Stimulated activated CD4-positive, alpha-beta T cell treated with anti-CD3 and anti-CD28 coated beads, Interleukin-12 subunit alpha, Interleukin-12 subunit beta, amount 100 ng/mL, for 24 hours (primary cell): ENCODE results near the gene MBTPS1.

Source experiments
- DNase-seq, 2 experiments: peaks; one replicate each; pipeline ENCODE4 v3.0.0-alpha.2; 2020; ENCODE audit warnings: low read depth in 2 of 2

Gene MBTPS1

DNA sequence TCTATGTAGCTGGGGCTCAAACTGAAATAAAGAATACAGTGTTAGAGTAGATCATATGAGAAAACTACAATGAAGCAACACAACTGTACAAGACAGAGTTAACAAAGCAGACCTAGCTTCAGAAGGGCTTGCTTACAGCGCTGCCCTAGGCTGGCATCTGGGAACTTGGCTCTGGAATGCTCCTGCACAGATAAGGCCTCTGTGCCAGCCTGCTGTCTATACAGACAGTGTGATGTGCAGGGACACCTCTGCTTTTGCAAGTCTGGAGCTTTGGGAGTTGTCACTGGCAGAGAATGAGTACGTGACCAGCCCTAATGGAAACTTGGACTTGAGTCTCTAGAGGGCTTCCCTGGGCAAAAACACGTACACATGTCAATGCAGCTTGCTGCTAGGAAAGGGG, 42.0 kb downstream of the MBTPS1 start:
- DNase-seq = no peak

DNA sequence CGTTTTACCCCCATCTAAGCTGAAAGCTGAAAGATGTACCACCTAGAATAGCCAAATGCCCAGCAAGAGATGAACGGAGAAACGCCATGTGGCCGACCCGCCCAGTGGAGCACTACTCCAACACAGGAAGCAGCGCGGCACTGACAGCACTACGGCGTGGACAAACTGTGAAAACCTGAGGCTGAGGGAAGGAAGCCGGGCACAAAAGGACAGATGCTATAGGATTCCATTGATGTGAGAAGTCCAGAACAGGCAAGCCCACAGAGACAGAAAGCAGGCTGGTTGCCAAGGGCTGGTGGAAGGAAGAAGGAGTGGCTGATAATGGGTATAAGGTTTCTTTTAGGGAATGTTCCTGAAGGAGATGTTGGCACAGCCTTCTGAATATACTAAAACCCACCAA, 44.7 kb downstream of the MBTPS1 start:
- DNase-seq = no peak

DNA sequence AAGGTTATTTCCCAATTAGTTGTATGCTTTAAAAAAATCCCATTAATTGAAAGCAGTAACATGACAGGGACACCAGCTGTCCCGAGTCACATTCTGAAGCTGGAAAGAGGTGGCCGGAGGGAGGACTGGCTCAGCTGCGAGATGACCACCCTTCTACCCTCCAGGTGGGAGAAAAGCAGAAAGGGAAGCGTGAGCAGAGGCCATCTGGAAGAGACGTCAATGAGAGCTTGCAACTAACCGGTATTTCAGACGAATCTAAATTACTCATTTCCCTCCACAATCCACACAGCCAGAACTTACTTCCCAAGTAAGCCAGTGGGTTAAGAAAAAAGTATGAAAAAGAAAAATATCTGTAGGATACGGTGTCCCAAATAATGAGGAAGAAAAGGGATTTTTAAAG, 45.6 kb downstream of the MBTPS1 start:
- no peak for DNase-seq

DNA sequence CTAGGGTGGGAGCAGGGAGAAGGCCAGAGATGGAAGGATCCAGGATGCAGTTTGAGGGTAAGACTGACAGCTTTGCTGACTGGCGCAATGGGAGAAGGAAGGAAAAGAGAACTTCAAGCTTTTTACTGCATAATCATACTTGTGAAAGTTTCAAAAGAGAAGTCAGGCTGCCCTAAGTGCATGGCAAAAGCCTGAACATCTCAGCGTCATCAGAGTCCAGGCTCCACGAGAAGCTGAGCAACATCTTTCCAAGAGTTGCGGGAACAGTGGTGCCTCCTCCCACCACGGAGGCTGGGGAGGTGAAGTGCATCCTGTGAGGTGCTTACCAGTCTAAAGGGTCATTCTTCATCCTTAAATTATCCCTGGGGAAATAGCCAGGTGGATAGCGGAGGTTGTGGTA, 47.2 kb downstream of the MBTPS1 start:
- no peak for DNase-seq

DNA sequence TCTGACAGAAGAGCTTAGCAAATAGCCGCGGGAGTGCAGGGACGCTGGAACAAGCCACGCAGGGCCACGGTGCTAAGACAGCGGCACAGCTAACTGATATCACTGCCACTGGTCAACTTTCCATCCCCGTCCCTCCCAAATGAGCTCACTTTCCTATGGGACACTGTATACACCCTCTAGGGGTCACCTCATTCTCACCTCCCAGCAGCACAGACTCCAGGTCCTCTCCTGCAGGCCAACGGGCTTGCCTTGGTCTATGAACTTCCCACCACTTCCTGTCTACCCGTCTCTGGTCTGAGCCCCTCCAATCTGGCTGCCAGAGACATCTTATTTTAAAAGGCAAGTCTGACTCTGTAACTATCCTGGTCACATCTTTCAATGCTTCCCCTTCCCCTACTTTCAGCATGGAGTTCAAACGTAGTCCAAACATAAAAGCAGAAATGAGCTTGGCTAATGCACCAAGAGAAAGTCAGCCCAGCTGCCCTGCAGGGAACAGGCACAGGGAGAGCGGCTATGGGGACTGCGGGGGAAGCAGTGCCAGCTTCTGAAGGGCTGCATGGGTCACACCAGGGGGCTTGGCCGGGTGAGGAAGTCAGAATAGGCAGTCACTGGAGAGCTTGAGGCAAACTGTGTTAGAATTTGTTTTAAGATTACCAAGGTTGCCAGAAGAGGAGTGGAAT, 47.8 kb downstream of the MBTPS1 start:
- no peak for DNase-seq

DNA sequence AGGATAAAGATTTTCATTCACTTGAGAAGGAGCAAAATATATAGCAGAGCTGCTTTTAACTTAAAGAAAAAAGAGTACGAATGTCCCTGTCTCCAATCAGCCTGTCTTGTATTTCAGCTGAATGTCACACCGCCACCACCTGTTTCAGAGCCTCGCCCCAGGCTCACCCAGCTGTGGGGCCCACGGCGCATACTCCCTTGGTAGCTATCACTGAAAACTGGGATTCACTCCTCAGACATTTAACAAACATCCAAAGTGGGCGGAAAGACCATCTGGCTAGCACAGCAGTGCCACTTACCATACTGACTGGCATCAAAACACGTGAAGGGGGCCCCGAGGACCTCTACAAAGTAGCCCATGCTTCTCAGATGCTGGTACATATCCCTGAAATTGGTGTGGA, 48.7 kb downstream of the MBTPS1 start:
- no peak for DNase-seq

DNA sequence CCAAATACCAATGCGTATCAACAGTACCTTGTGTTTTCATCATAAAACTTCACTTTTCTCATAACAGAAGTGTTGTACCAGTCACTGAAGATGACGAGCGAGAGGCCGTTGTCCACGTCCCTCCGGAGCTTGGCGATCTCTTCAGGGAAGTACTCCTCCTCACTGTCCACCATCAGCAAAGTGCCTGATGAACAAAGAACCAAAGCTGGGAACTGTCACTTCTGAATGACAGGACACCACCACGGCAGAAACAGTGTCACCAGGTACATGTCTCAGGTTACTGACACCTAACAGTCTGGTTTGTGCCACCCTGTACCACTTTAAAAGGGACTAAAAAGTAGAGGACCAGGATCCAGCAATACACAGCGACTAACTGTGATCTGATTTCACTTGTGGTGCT, 49.1 kb downstream of the MBTPS1 start:
- no peak for DNase-seq

DNA sequence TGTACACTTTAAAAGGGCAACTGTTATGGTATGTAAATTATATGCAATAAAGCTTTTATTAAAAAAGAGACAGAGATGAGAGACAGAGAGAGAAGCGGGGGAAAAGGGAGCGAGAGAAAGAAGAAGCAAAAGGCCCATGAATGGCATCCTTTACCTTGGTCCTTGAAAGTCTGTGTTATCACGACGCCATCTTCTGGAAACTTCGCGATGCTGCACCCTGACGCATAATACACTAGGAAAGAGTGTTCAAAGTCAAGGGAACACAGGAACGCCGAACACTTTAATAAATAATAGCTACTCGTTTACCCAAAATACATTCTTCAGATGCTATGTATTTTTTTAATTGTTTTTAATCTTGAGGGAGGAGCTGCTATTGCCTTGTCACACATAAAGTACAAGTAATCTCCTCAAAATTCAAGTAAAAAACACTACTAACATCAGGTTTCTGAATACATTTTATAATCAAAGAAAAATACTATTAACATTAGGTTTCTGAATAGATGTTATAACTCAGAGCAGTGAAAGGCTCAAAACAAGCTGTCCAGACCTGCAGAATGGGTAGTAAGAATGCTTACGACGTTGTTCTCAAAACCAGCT, 51.1 kb downstream of the MBTPS1 start:
- no peak for DNase-seq

DNA sequence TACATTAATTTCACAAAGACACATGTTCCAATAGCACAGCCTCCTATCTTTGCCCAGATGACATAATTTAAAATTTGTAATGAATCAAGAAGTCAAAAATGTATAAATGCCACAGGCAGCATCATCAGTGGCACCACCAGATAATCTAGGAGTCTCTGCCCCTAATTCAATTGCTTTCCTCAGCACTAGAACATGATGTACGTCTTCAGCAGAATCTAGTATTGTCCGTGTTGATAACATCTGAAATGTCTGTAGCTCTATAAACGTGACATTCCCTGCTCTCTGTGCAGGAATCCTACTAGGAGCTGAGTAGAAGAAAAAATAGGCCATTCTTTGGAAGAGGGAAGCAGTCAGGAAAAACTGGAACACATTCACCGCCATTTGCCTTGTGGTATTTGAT, 52.8 kb downstream of the MBTPS1 start:
- no peak for DNase-seq

DNA sequence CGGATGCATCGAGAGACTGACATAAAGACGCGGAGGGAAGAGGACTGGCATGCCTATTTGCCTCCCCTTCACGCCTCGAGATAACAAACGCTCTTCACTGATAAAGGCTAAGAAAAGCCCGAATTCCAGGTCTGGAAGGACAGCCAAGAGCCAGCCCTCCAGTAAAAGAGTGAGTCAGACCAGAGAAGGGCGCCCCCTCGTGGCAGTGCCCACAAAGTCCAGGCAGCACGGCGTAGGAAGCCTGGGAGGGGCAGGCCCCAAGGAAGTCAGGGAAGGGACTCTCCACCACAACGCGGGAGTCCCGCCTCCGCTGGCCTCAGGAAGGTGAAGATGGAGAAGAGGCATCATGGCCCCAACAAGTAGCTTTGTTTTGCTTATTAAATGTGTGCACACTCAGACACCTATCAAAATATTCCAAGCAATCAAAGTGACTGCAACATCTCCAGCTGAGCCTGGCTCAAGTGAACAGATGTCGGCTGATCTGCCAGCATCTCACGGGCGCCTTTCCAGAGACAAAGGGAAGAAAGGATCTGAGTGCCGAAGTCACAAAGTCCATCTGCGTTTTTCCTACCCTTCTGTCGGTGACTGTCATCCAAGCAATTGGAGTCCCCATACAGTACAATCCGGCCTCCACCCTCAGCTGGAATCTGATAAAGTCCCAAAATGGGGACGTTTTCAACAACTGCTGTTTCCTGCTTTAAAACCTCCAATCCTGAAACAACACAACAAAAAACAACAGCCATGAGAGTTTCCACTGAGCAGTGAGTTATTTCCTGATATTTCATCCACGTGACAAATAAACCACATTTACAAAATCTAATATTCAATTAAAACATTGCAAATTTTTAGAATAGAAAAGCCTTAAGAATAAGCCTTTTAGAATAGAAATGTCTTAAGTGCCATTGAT, 53.8 kb downstream of the MBTPS1 start:
- DNase-seq = peak; percentile 25 to 65

DNA sequence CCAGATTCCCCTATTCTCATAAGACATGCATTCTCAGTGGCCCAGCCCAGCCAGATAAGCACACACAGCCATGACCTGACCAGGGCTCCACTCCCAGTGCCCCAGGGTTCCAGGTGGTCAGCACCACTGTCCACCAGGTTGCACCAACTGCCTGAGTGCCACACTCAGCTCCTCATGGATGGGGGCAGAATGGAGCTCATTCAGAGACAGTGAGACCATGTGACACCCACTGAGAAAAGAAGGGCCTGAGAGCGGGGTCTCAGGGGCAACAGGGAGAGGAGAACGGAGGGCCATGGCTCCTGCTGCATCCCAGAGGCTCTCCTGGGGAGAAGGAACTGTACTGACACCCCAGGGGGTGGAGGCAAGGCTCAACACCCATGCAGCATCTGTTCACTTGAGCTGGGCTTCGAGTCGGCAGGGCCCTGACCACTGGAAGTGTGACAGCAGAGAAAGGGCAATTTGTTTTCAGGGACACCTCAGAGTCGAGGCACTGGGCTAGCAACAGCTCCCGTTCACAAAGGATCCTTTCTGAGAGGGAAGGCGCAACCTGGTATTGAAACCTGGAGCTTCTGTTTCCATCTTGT, 55.4 kb downstream of the MBTPS1 start:
- no peak for DNase-seq

DNA sequence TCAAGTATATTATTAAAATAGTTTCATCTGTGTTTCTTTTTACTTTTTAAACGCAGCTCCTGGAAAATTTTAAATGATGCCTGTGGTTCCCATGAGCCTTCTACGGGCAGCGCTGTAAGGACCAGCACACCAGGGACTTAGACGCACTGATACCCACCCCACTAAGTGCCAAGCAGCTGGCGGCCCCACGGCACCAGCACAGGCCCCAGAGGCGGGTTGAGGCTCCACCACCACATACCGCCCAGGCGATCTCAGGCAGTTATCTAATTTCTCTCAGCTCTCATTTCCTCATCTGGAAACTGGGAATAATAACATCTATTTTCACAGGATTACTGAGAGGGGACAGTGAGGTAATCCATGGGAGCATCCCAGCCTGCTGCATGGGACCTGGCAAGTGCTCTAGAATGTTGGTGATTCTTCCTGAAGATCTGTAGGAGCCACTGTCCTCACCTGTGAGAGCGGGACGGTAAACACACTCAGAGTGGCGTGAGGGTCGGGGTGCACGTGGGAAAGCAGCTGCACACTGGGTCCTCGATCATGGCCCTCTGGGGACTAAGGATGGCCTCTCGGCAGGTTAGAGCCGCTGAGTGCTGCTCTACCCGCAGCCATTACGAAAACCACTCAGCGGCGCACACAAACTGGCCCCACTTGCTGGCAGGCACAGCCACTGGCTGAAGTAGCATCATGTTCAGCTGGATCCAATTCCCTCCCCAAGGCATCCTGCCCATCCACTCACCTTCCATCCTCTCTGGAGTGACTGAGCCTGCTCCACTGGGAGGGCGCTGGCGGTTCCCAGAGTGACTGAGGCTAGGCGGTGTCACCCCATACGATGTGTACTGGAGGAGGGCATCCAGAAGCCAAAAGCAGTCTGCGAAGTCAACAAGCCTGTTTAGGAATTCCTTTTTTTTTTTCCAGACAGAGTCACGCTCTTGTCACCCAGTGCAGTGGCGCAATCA, 56.5 kb downstream of the MBTPS1 start:
- DNase-seq = no peak

DNA sequence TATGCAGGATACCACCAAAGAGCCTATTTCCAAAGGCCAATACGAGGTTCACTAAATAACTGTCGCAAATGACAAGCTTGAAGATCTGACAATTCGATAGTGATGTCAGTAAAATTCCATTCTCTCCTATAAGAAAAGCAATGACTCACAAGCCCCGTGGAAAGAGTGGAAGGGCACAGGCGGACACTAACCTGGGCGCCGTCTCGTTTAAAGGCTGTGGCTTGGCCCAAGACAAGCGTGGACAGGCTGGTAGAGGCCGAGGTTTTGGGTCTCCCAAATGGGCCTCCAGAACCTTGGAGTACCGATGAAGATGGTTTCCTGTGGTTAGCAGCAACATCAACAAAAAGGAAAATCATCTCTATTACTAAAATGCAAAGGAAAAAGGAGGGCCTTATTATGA, 57.6 kb downstream of the MBTPS1 start:
- DNase-seq = no peak

DNA sequence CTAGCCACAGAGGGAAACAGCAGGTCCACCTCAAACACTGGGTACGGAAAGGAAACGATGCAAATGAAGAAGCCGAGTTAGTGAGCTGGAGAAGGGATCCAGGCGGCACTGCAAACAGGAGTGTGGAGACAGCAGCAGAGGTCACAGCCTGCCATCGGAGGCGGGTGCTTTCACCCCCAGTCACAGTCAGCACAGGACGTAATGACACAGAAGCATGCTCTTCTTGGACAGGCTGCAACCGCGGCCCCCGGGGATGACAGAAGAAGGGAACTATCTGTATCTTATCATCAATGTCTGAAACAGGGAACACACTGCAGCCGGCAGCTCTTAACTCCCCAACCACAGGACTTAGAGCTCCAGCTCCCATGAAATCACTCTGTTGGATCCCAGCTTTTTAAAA, 58.1 kb downstream of the MBTPS1 start:
- DNase-seq = no peak

DNA sequence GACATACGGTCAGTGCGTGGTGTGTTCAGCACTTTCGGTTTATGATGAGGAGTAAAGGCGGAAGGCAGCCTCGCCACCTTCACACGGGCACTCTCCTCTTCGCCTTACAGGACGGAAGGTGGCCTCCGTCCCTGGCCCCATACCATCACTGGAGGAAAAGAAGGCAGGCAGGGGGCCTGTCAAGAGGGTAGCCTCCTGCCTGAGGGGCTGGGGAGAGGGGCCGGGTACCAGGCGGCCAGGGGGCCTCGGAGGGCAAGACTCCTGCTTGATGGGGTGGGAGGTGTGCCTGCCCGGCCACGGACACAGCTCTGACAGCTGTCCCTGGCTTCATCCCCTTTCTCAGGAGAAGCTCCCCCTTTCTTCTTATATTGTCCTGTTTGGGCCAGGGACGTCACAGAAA, 58.5 kb downstream of the MBTPS1 start:
- DNase-seq = no peak

DNA sequence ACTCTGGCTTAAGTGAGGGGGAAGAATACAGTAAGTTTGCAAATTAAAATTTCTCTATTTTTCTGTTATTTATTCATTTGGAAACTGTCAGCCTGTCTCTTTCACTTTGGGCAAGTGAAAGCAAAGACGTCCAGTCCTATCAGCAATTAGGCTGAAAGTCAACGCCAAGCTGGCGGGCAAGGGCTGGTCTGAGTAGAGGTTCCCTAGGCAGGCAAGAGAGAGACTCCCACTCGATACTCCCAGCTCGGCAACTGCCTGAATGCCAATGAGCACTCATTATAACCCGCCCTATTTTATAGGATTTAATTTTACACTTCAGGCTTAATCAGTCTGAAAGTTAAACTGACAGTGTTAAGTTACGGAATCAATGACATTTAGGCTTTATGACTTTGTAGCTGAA, 59.8 kb downstream of the MBTPS1 start:
- no peak for DNase-seq

DNA sequence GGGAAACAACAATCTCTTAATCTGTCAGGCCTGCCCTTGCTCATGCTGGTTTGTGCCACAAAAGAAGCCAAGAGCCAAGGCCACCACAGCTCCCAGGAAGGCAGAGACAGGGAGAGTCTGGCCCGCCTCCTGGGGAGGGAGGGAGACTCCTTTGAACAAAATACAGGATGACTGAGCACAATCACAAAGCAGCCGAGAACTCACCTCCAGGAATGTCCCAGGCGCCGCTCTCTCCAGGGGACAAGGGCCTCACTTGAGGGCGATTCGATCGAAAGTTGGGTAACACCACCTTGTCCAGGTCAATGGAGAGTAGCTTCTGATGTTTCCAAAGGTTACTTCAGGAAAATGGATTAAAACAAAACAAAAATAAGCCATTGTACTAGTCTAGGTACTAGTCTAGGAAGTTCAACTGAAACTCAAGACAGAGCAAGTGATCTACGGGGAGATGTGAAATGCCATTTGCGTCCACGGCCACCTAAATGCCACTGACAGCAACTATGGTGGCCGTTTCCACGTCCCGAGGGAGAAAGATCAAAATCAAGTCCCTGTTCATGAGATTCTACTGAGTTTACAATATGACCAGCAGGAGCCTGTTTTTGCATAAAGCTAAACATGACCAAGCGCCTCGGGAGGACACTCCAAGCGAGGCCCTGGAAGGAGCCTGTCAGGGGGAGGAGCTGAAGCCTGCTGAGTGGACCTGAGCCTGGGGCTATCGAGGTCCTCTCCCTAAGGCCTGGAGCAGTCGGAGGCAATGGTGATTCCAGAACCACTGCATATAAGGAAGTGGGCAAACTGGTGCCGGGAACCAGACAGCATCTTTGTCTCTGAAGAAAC, 60.7 kb downstream of the MBTPS1 start:
- DNase-seq = no peak

DNA sequence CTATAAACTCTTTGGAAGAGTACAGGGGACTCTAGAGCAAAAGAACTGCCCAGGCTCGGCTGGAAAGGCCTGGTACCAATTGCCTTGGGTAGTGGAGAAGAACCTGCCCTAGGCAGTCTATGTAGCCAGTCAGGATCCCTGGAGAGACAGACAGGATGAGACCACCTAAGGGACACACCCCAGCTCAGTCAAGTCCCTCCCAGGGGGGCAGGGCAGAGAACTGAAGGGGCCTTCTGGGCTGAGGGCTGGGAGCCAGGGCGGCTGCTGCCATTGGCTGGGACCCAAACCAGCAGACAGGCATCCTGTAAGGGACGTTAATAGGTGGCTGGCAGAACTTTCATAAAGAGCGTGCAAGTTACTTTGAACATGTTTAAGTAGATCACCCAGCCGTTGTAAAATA, 61.4 kb downstream of the MBTPS1 start:
- DNase-seq = no peak

DNA sequence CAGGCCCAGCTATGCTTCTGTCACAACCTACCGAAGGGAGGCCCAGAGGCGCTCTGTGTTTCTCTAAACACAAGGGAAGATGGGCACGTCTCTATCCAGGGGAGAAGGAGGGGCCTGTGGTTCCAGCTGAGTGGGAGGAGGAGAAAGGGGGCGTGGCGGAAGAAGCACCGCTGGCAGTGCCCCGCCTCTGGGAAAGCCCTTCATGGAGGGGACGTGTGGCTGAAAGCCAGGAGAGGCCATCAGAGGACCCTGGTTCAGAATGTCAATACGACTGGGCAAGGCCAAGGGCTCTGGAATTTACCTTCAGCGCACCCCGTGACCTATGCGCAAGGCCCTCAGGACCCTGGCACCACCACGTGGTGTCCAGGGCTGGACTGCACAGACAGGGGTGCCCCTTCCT, 61.8 kb downstream of the MBTPS1 start:
- DNase-seq = no peak

DNA sequence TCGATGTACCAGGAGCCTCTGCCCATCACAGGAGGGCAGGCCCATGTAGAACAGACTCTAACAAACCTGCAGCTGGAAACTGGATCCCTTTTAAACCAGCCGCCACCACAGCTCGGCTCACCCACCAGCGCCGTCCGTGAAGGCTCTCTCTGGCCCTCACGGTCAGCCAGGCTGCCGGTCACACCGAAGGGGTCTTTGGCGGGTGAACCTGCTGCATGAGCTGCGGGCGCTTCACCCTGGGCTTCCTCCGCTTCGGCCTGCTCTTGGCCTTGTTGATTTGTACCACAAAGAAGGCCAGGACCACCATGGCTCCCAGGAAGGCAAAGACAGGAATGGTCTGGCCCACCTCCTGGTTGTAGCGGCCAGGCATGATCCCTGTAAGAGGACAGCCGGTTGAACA, 62.5 kb downstream of the MBTPS1 start:
- DNase-seq = no peak

DNA sequence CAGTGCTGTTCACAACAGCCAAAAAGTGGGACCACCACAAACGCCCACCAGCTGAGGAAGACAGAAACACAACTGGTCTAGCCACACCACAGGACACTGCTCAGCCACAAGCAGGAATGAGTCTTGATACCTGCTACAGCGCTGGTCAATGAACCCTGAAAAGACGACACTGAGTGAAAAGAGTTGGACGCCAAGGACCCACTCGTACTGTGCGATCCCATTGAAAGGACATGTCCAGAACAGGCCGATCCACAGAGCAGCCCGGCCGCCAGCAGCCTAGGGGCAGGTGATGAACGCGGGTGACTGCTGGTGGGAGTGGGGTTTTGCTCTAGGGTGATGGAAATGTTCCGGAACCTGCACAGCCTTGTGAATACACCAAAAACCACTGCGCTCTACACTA, 63.5 kb downstream of the MBTPS1 start:
- no peak for DNase-seq
